CD8-positive, alpha-beta memory T cell (primary cell): Measurements from ENCODE around the gene LMO7. TPM values are rescaled to one million over a fixed set of nuclear protein-coding genes. Genes with fewer than 3 reads are reported as not detected.

Experiments
- CTCF ChIA-PET: fragments of 350-600 bp; sonication (Branson Sonifier 250); formaldehyde crosslinking; loops from one replicate; lab custom pipeline; 2021; ENCODE audit warnings: antibody characterized with exemption; lab: Charles Lee
- POLR2A ChIA-PET: fragments of 350-600 bp; sonication (Branson Sonifier 250); formaldehyde crosslinking; loops from one replicate; lab custom pipeline; 2021; ENCODE audit warnings: antibody characterized with exemption; lab: Charles Lee
- DNase-seq, 5 donors: peaks; one replicate each; pipeline versions ENCODE4 v3.0.0 to v3.0.0-alpha.2; 2020 to 2022; ENCODE audit warnings: mixed read lengths in 1 of 5
- H3K27ac ChIP-seq: one replicate; pipeline ENCODE4 v1.7.0; 2013; ENCODE audit warnings: low read depth, mild to moderate bottlenecking, low read length, moderate library complexity
- H3K27me3 ChIP-seq: 2 replicates; pipeline ENCODE4 v1.7.0; 2013; ENCODE audit warnings: low read length, mild to moderate bottlenecking; ENCODE audit not compliant: insufficient read depth, poor library complexity, severe bottlenecking
- H3K36me3 ChIP-seq: 2 replicates; pipeline ENCODE4 v1.7.0; 2013; ENCODE audit warnings: mild to moderate bottlenecking, low read length, moderate library complexity; ENCODE audit not compliant: insufficient read depth
- H3K4me1 ChIP-seq: 2 replicates; pipeline ENCODE4 v1.7.0; 2013; ENCODE audit warnings: mild to moderate bottlenecking, low read length, moderate library complexity; ENCODE audit not compliant: insufficient read depth
- H3K4me3 ChIP-seq: 2 replicates; pipeline ENCODE4 v1.7.0; 2013; ENCODE audit warnings: mild to moderate bottlenecking, low read length
- H3K9me3 ChIP-seq: 2 replicates; pipeline ENCODE4 v1.7.0; 2013; ENCODE audit warnings: mild to moderate bottlenecking, low read length
- H3K27ac Mint-ChIP-seq, 8 donors: one replicate each; pipeline ENCODE4 v1.8.0; 2020 to 2021; ENCODE audit warnings: mixed read lengths in 8 of 8, mild to moderate bottlenecking in 6 of 8, inconsistent platforms in 3 of 8, moderate library complexity in 3 of 8
- H3K27me3 Mint-ChIP-seq, 2 donors: one replicate each; pipeline ENCODE4 v1.8.0; 2020 to 2021; ENCODE audit warnings: mixed read lengths in 2 of 2, mild to moderate bottlenecking in 1 of 2, moderate library complexity in 1 of 2
- H3K36me3 Mint-ChIP-seq, 3 donors: one replicate each; pipeline ENCODE4 v1.8.0; 2020 to 2021; ENCODE audit warnings: mixed read lengths in 3 of 3, inconsistent platforms in 1 of 3, mild to moderate bottlenecking in 1 of 3
- H3K4me1 Mint-ChIP-seq, 3 donors: one replicate each; pipeline ENCODE4 v1.8.0; 2020 to 2021; ENCODE audit warnings: mixed read lengths in 3 of 3, inconsistent platforms in 1 of 3, mild to moderate bottlenecking in 1 of 3
- H3K4me3 Mint-ChIP-seq, 7 donors: one replicate each; pipeline ENCODE4 v1.8.0; 2020 to 2021; ENCODE audit warnings: mixed read lengths in 7 of 7, mild to moderate bottlenecking in 6 of 7, moderate library complexity in 4 of 7, inconsistent platforms in 2 of 7
- H3K9me3 Mint-ChIP-seq, 5 donors: one replicate each; pipeline ENCODE4 v1.8.0; 2020 to 2022; ENCODE audit warnings: mixed read lengths in 5 of 5, mild to moderate bottlenecking in 3 of 5, moderate library complexity in 2 of 5, inconsistent platforms in 1 of 5
- polyA plus RNA-seq: library from polyadenylated mRNA; unstranded; fragments of 300-500 nt; fragmentation: Illumina TruSeq; gene quantifications from one replicate; pipeline ENCODE4 v1.2.3, GENCODE V29; 2021
- total RNA-seq, 2 experiments: library from RNA; stranded (reverse); gene quantifications; one replicate each; pipeline ENCODE4 v1.2.3, GENCODE V29; 2021

LMO7 gene
- total and polyA plus RNA-seq, 3 experiments from 2014 or later: 4.6 to 4.9 (median 4.7) TPM

- ChIA-PET CTCF (no interaction called here), POLR2A (no interaction called here)
- H3K27me3 Mint-ChIP-seq: no peaks in the 10 kb centered on the region
- Histone ChIP-seq H3K4me1 (no peaks in the 10 kb centered on the region), H3K9me3 (no peaks in the 10 kb centered on the region), H3K36me3 (no peaks in the 10 kb centered on the region), H3K4me3 (no peak overlapping the region), H3K27ac (no peak overlapping the region), H3K27me3 (no peaks in the 10 kb centered on the region)
- H3K27ac Mint-ChIP-seq: no peak overlapping the region
- no peaks in the 10 kb centered on the region for H3K4me1 Mint-ChIP-seq
- H3K4me3 Mint-ChIP-seq: no peak overlapping the region
- peaks cover 0 to 13% (median 2%) of the 10 kb centered on the region in 3 donors for H3K36me3 Mint-ChIP-seq
- no peak for DNase-seq
- peaks cover 0 to 8% (median 0%) of the 10 kb centered on the region in 5 donors for H3K9me3 Mint-ChIP-seq
Observed at GRCh38 chr13:75748874-75749273, 112.7 kb downstream of the LMO7 start.

GRCh38 chr13:75749407-75749806 is 113.3 kb downstream of the LMO7 start:
- Mint-ChIP-seq H3K4me1 (no peaks in the 10 kb centered on the region), H3K9me3 (peaks cover 0 to 12% (median 2%) of the 10 kb centered on the region in 5 donors), H3K4me3 (no peak overlapping the region), H3K36me3 (peaks cover 0 to 18% (median 2%) of the 10 kb centered on the region in 3 donors), H3K27me3 (no peaks in the 10 kb centered on the region), H3K27ac (peak overlapping the region in 1 of 8 donors; percentile 52)
- no peaks in the 10 kb centered on the region for H3K9me3 ChIP-seq
- no peaks in the 10 kb centered on the region for H3K36me3 ChIP-seq
- no peak overlapping the region for H3K4me3 ChIP-seq
- H3K27ac ChIP-seq: no peak overlapping the region
- ChIA-PET CTCF (no interaction called here), POLR2A (interaction anchor here (0.5 kb wide), 1 partner anchor 14 kb away, joined by 4 read pairs; no protein-coding TSS in a partner anchor)
- no peaks in the 10 kb centered on the region for H3K4me1 ChIP-seq
- H3K27me3 ChIP-seq: no peaks in the 10 kb centered on the region
- DNase-seq: no peak

GRCh38 chr13:75751350-75751749 is 115.2 kb downstream of the LMO7 start:
- H3K27me3 Mint-ChIP-seq: no peaks in the 10 kb centered on the region
- CTCF ChIA-PET: no interaction called here
- H3K9me3 ChIP-seq: no peaks in the 10 kb centered on the region

GRCh38 chr13:75752826-75753225 is 116.7 kb downstream of the LMO7 start:
- peaks cover 15 to 24% (median 21%) of the 10 kb centered on the region in 3 donors for H3K4me1 Mint-ChIP-seq
- H3K27me3 ChIP-seq: no peaks in the 10 kb centered on the region
- no peak overlapping the region for H3K27ac Mint-ChIP-seq
- peaks cover 0 to 7% (median 2%) of the 10 kb centered on the region in 5 donors for H3K9me3 Mint-ChIP-seq
- H3K4me3 Mint-ChIP-seq: no peak overlapping the region
- H3K9me3 ChIP-seq: no peaks in the 10 kb centered on the region
- H3K27me3 Mint-ChIP-seq: no peaks in the 10 kb centered on the region
- H3K27ac ChIP-seq: no peak overlapping the region
- ChIA-PET POLR2A (no interaction called here), CTCF (no interaction called here)
- H3K4me1 ChIP-seq: peaks cover 10% of the 10 kb centered on the region
- H3K36me3 Mint-ChIP-seq: peaks cover 0 to 18% (median 0%) of the 10 kb centered on the region in 3 donors
- no peak for DNase-seq
- H3K36me3 ChIP-seq: no peaks in the 10 kb centered on the region
- no peak overlapping the region for H3K4me3 ChIP-seq

More at GRCh38 chr13:75751350-75751749, 115.2 kb downstream of the LMO7 start:
- H3K9me3 Mint-ChIP-seq: peaks cover 0 to 7% (median 2%) of the 10 kb centered on the region in 5 donors
- POLR2A ChIA-PET: no interaction called here
- H3K27ac Mint-ChIP-seq: no peak overlapping the region
- no peaks in the 10 kb centered on the region for H3K36me3 ChIP-seq
- H3K36me3 Mint-ChIP-seq: peaks cover 0 to 18% (median 2%) of the 10 kb centered on the region in 3 donors
- DNase-seq: no peak
- no peaks in the 10 kb centered on the region for H3K27me3 ChIP-seq
- peaks cover 6 to 9% (median 8%) of the 10 kb centered on the region in 3 donors for H3K4me1 Mint-ChIP-seq
- no peak overlapping the region for H3K4me3 Mint-ChIP-seq
- no peak overlapping the region for H3K4me3 ChIP-seq
- H3K4me1 ChIP-seq: no peaks in the 10 kb centered on the region
- no peak overlapping the region for H3K27ac ChIP-seq

GRCh38 chr13:75754936-75755335 is 118.8 kb downstream of the LMO7 start:
- POLR2A ChIA-PET: no interaction called here
- no peak for DNase-seq
- Histone ChIP-seq H3K27ac (no peak overlapping the region), H3K36me3 (no peaks in the 10 kb centered on the region), H3K27me3 (no peaks in the 10 kb centered on the region), H3K9me3 (no peaks in the 10 kb centered on the region), H3K4me1 (peaks cover 10% of the 10 kb centered on the region), H3K4me3 (no peak overlapping the region)
- Mint-ChIP-seq H3K27me3 (no peaks in the 10 kb centered on the region), H3K9me3 (peaks cover 0 to 7% (median 2%) of the 10 kb centered on the region in 5 donors), H3K27ac (no peak overlapping the region), H3K4me3 (no peak overlapping the region), H3K36me3 (peaks cover 0 to 18% (median 0%) of the 10 kb centered on the region in 3 donors), H3K4me1 (peaks cover 20 to 34% (median 30%) of the 10 kb centered on the region in 3 donors)
- CTCF ChIA-PET: no interaction called here

GRCh38 chr13:75757336-75757735 is 121.2 kb downstream of the LMO7 start:
- ChIA-PET POLR2A (no interaction called here), CTCF (interaction anchor here (0.8 kb wide), 1 partner anchor 62 kb away, joined by 3 read pairs; no protein-coding TSS in a partner anchor)
- Histone ChIP-seq H3K27ac (no peak overlapping the region), H3K9me3 (no peaks in the 10 kb centered on the region), H3K4me1 (peaks cover 10% of the 10 kb centered on the region), H3K36me3 (no peaks in the 10 kb centered on the region), H3K4me3 (no peak overlapping the region), H3K27me3 (no peaks in the 10 kb centered on the region)
- DNase-seq: no peak
- peak overlapping the region in 4 of 8 donors; percentile 18 to 55 (median 44) for H3K27ac Mint-ChIP-seq
- peaks cover 0 to 17% (median 0%) of the 10 kb centered on the region in 3 donors for H3K36me3 Mint-ChIP-seq
- peaks cover 39 to 57% (median 53%) of the 10 kb centered on the region in 3 donors for H3K4me1 Mint-ChIP-seq
- H3K4me3 Mint-ChIP-seq: no peak overlapping the region
- H3K9me3 Mint-ChIP-seq: peaks cover 0 to 7% (median 2%) of the 10 kb centered on the region in 5 donors
- no peaks in the 10 kb centered on the region for H3K27me3 Mint-ChIP-seq

GRCh38 chr13:75759531-75759930 is 123.4 kb downstream of the LMO7 start:
- Mint-ChIP-seq H3K9me3 (no peaks in the 10 kb centered on the region), H3K27ac (peak overlapping the region in 1 of 8 donors; percentile 24), H3K36me3 (peaks cover 0 to 4% (median 1%) of the 10 kb centered on the region in 3 donors), H3K4me1 (peaks cover 52 to 75% (median 67%) of the 10 kb centered on the region in 3 donors), H3K27me3 (no peaks in the 10 kb centered on the region), H3K4me3 (no peak overlapping the region)
- peaks cover 29% of the 10 kb centered on the region for H3K4me1 ChIP-seq
- H3K27ac ChIP-seq: no peak overlapping the region
- H3K27me3 ChIP-seq: no peaks in the 10 kb centered on the region
- no peak overlapping the region for H3K4me3 ChIP-seq
- DNase-seq: no peak
- ChIA-PET POLR2A (no interaction called here), CTCF (interaction anchor here (0.8 to 1.5 kb wide), 2 partner anchors 22 to 63 kb away, joined by 3 to 4 read pairs; no protein-coding TSS in a partner anchor)
- no peaks in the 10 kb centered on the region for H3K9me3 ChIP-seq
- H3K36me3 ChIP-seq: no peaks in the 10 kb centered on the region

- Mint-ChIP-seq H3K27ac (peak overlapping the region in 7 of 8 donors; percentile 1 to 86 (median 62)), H3K4me3 (peak overlapping the region; percentile 67 to 89 (median 79)), H3K4me1 (peaks cover 52 to 77% (median 67%) of the 10 kb centered on the region in 3 donors), H3K27me3 (no peaks in the 10 kb centered on the region), H3K9me3 (no peaks in the 10 kb centered on the region), H3K36me3 (peaks cover 0 to 6% (median 1%) of the 10 kb centered on the region in 3 donors)
- POLR2A ChIA-PET: no interaction called here
- H3K27me3 ChIP-seq: no peaks in the 10 kb centered on the region
- no peak overlapping the region for H3K27ac ChIP-seq
- no peaks in the 10 kb centered on the region for H3K36me3 ChIP-seq
- peak in 1 of 5 donors; percentile 43 for DNase-seq
- no peaks in the 10 kb centered on the region for H3K9me3 ChIP-seq
- peak overlapping the region; percentile 48 for H3K4me3 ChIP-seq
- CTCF ChIA-PET: interaction anchor here (0.8 to 1.8 kb wide), 8 partner anchors 16 to 1220 kb away, joined by 3 to 5 read pairs (median 3); no protein-coding TSS in a partner anchor
- H3K4me1 ChIP-seq: peaks cover 29% of the 10 kb centered on the region
Observed at GRCh38 chr13:75760131-75761021, 124.2 kb downstream of the LMO7 start.
